ENCODE measurements around the gene CUX1.
"Not testable (repeated sequence)": the region's sequence is repeated elsewhere in the genome, so short reads cannot be mapped to it uniquely, and the experiment has no call there.

CUX1 gene

DNA sequence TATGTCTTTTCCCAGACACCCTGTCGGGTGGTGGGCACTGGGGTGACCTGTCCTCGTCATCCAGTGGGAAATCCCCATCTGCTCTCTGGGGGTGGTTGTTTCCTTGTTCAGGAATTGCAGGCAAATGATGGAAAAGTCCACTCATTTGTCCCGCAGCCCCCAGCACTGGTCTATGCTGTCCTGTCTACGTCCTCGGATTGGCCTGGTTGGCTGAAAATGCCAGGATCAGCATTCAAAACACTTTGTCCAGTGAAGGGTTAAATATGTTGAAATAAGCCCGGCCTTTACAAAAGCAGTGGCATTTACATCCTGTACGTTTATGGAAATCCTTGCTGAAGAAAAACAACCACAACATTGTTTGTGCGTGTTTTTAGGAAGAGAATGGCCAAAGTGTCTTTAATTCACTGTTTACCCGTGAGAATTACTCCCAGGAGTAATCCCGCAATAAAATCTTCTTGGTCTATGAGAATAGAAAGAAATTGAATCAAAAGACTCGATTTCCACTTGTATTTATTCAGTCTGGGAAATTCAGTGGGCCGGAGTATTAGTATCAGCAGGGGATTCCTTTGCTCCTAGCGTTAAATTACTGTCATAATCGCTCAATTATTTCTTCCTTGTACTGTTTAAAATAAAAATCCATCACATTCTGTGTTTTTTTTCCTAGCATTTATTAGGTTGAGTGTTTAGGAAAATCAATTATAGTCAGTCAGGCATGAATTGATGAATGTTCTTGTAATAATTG lies 352.4 kb downstream of the CUX1 start:
- DNase-seq: no peak

DNA sequence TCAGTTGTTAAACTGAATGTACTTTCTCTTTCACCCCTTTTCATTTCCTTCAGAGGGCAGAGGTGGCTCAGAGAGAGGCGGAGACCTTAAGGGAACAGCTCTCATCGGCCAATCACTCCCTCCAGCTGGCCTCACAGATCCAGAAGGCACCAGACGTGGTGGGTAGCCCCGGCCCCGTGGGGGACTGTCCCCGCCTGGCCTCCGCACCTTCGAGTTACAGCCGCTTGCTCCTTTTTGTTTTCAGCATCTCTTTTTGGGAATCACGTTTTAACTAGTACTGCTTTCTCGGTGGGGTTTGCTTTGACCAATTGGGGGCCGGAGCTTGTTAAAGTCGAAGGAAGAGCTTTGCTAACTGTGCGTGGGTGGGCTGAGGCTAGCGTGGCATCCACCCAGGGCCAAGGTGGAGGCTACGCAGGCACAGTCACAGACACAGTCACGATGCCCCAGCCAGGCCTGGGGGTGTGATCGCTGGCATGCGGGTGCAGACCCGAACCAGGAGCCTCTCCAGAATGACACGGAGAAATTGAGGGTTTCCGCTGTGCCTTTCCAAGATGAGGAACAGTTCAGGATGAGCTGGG lies 353.1 kb downstream of the CUX1 start:
- no peak for DNase-seq

DNA sequence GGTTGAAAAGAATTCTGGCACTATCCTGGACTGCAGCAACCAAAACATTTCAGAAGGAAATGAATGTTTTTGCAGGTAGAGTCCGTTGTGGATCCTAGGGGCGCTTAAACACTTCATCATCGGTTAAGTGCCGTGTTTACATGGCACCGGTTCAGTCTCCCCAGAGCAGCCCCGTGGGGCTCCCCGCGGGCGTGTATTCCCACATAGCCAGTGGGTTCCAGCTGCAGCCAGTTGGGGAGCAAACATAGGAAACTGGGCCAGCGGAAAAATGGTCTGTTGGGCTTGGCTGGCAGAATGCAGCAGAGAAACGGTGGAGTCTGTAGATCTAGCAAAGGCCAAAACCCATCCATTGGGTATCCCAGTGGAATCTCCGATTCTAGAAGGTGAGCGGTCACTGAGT lies 356.2 kb downstream of the CUX1 start:
- DNase-seq: no peak

DNA sequence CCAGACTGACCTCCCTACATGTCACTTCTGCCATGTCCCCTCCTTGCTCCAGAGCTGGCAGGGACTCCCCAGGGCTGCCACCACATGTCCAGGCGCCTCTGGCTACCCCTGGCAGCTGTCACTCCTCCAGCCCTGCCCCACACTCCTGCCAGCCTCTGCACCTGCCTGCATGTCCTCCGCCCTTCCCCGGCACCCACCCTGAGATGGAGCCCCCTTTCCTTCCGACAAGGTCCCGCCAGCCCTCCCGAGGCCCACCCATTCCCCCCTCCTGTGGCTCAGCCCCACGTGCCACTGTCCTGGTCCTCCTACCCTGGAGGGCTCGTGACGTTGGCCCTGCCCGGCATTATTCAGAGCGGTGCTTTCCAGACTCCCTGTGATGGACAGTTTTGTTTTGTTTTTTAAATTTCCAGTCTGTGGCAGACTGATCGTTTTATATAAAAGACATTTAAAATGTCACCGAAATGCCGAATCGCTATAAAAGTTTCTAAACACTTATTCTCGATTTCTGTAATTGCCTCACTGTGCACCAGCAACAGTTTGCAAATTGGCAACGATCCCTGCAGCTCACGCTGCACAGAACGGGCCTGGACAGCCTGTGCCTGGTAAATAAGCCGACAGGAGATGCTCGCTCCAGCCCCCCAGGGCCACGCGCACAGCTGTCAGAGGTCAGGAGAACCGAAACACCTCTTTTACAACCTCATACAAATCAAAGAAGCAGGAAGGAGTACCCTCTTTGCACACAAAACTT lies 358.2 kb downstream of the CUX1 start:
- DNase-seq: no peak

DNA sequence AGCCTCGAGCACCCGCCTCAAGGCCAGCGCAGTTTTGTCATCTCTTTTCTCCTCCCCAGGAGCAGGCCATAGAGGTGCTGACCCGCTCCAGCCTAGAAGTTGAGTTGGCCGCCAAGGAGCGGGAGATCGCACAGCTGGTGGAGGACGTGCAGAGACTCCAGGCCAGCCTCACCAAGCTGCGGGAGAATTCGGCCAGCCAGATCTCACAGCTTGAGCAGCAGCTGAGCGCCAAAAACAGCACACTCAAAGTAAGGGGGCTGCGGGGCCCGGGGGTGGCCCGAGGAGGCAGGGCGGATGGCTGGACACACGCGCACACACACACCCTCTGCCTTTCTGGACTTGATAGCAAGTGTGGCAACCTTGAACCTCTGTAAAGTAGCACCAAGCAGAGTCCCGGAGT lies 361.0 kb downstream of the CUX1 start:
- DNase-seq: no peak

DNA sequence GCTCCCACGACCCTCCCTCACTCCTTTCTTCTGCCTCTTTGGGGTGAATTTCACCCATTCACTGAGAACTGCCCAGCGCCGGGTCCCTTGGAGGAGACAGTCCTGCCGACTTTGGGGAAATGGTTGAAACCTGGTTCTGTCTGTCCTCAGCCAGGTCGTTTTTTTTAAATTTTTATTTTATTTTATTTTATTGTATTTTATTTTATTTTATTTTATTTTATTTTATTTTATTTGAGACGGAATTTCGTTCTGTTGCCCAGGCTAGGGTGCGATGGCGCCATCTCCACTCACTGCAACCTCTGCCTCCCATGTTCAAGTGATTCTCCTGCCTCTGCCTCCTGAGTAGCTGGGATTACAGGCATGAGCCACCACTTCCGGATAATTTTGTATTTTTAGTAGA lies 363.3 kb downstream of the CUX1 start:
- DNase-seq: no peak

DNA sequence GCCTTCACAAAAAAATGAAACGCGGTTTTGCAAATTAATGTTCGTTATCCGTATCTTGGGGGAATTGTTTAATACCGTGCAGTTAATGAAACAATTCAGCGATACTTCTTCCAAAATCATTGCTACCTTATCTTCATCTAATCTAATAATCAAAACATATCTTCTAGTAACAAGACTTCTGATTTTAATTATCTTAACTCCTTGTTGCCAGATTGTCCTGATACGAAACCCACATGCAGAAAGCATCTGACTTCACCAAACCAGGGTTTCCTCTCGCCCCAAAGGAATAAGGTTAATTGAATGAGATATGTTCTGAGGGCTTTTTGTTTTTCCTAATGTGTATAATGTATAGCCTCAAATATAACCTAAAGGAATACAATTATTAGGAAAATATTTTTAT lies 364.1 kb downstream of the CUX1 start:
- no peak for DNase-seq

DNA sequence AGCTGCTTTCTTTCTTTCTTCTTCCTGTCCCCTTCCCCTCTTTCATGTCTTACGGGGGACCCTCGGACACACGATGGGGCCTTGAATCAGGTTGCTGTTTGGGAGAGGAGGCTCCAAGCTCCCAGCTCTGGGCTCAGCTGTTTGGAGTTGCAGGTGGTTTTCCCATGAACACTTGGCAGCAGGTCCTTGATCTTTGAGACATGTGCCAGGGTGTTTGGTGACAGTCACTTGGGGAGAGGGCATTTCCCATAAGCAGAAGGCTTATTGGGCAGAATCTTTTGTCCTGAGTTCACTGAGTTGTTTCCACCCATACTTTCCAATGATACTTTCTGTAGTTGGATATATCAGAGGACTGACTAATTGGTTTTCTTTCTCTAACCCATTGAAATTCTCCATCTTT lies 364.6 kb downstream of the CUX1 start:
- no peak for DNase-seq

DNA sequence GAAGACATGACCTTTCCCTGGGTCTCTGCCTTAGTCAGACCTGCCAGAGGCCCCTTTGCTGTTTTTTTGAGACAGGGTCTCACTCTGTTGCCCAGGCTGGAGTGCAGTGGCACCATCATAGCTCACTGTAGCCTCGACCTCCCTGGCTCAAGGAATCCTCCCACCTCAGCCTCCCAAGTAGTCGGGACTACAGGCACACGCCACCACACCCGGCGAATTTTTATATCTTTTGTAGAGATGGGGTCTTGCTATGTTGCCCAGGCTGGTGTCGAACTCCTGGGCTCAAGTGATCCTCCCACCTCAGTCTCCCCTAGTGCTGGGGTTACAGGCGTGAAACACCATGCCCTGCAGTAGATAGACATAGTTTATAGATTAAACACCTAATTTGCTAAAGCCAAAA lies 366.4 kb downstream of the CUX1 start:
- DNase-seq: not testable (repeated sequence)

DNA sequence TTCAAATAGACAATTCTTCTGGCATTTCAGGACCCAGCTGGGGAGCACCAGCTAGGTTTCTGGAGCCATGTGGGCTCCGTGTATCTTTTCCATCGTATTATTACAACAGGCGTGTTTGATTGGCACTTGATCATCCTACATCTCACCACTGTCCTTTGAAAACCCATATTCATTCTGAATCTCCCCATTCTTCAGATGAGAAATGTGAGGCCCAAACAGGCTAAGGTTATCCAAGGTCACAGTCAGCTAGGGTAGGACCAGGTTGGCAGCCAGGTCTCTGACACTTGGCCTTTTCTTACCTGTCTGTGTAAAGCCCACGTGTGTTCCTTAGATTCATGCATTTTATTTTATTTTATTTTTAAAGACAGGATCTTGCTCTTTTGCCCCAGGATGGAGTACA lies 366.9 kb downstream of the CUX1 start:
- DNase-seq: no peak

DNA sequence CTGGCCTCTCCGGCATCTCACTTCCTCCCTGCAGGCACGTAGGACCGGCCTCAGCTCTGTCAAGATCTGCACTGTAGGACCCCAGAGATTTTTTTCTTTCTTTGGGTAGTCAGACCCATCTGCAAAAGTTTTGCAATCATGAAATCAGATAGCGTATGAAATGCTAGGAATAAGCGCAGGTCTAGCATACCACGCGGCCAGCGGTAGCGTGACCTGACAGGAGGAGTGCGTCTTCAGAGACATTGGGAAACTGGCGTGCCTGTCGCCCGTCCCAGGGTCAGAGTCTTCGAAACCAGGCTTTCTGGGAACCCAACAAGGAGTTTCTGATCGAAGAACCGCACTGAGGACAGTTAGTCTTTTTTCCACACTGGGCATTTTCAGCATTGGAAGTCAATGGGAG lies 368.4 kb downstream of the CUX1 start:
- DNase-seq: no peak

DNA sequence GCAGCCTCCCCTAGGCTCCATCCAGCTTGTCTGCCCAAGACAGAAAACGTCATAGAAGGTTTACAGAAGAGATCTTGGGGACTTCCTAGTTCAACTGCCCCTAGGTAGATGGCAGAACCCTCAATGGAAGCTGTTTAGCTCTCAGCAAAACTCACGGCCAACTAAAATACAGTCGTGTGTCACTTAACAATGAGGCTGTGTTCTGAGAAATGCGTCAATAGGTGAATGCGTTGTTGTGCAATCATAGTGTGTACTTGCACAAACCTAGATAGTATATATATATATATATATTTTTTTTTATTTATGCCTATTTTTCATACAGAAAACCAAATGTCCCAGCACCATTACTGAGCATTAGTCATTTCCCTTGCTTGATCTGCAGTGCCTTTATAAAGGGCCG lies 368.9 kb downstream of the CUX1 start:
- DNase-seq: no peak

DNA sequence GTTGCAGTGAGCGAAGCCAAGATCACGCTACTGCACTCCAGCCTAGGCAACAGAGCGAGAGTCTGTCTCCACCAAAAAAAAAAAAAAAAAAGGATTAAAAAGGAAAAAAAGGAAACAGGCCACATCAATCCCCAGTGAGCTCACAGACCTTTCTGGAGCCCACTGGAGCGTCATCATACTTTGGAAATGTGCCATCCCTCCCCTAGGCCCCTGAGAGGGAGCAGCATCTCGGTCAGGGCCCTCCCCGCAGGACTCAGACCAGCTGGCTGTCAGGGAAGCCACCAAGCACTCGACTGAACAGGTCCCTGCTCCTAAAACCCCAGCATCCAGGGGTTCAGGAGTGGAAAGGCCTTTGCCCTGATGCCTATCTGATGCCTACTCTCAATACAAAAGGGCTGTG lies 371.3 kb downstream of the CUX1 start:
- peak; percentile 17 for DNase-seq

DNA sequence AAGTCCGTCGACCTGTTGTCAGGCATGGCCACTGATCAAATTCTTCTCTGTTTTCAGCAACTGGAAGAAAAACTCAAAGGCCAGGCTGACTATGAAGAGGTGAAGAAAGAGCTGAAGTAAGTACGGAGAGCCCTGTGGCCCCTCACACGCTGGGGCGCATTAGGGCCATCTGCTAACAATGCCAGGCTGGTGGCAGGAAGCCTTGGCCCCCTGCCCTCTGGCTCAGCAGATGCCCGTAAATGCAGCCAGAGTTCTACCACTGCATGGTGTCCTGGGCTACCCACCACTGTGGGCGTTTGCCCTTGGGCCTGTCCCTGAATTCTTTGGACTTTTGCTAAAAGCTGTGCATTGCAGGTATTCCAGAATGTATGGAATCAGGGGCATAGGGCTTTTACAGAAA lies 372.3 kb downstream of the CUX1 start:
- DNase-seq: no peak

DNA sequence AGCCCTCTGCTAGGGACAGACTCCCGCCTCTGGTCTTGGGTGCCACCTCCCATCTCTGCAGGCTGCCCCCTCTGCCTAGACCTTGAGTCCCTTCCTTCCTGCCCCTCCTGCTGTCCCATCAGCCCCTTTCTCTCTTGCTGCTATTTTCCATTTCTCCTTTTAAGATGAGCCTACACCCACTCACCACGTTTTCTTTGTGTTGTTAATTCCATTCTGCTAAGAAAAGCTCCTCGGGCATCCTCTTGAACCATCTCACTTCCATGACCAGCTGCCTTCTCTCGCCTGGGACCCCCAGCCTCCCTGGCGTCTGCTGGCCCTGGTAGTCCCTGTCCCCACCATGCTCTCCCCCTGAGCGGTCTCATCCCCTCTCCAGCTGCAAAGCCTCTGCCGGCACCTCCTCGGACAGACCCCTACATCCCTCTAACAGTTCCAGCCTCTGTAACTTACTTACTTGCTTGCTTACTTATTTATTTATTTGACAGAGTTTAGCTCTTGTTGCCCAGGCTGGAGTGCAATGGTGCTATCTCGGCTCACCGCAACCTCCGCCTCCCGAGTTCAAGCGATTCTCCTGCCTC lies 373.4 kb downstream of the CUX1 start:
- DNase-seq: no peak

DNA sequence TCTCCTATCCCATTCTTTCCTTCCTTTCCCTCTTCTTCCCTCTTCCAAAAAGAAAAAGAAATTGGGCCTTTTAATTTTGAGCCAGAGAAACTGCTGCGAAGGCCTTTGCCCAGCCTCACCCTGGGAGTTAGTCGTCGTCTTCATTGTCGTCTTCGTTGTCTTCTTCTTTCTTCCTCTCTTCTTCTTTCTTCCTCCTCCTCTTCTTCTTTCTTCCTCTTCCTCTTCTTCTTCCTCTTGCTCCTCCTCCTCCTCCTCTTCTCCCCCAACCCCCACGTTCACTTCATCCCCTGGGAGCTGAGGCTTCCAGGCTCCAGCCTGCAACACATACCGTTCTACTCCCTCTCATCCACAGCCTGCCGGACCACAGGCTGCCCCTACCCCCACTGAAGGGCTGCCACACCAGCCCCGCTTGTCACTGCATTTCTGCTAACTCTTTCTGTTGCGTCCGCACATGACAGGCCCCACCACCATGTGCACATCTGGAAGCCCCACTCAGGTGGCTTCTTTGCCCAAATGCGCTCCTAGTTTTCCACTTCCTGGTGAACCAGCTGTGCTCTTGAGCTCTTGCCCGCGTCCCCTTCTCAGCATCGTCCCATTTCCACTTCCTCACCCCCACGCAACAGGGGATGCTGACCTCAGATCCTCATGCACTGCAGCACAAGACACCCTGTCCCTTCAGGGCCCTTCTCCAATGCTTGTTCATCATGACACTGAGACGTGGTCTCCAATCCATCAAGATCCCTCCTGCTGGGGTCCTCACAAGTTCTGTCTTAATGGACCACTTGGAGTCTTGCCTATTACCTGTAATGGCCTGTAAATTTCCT lies 374.3 kb downstream of the CUX1 start:
- no peak for DNase-seq

DNA sequence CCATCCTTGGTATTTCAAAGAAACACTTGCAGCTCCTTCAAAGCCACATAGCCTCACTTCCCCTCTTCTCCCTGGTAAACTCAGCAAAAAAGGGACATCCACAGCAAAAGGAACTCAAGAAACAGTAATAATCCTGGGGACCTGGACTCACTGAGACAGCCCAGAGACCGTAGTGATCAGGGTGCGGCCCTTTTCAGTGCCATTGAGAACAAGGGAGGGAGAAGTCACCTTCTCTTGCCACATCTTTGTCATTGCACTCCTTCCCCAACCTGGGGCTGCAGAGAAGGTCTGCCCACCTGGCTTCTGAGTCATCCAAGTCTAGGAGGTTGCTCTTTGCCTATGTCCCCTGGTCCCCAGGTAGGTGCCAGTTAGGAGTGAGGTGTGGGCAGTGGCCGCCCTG lies 375.4 kb downstream of the CUX1 start:
- no peak for DNase-seq

DNA sequence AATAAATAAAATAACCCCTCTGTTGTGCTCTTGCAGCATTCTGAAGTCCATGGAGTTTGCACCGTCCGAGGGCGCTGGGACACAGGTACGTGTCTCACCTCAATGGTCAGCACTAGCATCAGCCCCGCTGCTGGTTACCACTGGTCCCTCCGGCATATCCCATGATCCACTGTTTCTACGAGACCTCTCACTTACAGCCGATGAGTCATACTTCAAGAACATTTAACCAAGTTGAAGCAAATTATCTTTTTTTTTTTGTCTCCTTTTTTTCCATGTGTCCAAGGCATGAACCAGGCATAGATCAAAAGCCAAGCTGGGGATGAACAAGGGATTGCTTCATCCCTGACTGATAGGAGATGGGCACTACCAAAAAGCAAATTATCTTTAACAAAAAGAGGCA lies 376.4 kb downstream of the CUX1 start:
- peak; percentile 25 for DNase-seq

DNA sequence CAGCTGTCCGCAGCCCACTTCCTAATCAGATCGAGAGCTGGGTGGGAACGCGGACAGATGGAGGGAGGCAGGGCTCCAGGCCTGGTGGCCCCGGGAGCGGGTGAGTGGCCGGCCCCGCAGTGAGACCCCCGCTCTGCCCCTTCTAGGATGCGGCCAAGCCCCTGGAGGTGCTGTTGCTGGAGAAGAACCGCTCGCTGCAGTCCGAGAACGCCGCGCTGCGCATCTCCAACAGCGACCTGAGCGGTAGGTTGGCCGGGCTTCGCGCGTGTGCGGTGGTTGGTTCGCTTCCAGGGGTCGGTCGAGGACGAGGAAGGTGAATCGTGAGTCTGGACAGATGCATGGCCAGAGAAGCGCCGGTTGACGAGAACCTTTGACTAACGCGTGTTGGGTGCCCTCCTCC lies 377.9 kb downstream of the CUX1 start:
- no peak for DNase-seq

DNA sequence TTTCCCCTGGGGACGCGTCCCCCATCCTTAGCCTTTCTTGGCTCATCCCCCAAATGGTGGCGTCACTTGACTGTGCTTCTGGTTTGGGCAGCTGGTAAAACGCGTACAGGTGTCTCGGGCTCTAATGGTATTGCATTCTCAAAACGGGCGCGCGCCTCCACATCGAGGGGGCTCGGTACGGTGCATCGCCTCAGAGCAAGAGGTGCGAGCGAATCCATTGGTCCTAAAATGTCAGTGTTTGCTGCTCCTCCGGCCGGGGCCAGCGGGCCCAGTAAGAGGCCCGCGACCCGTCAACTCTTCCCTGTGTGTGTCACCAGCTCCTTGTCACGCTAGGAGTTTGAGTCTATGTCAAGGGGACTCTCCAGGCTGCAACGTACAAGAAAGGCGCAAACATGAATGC lies 378.6 kb downstream of the CUX1 start:
- DNase-seq: no peak

DNA sequence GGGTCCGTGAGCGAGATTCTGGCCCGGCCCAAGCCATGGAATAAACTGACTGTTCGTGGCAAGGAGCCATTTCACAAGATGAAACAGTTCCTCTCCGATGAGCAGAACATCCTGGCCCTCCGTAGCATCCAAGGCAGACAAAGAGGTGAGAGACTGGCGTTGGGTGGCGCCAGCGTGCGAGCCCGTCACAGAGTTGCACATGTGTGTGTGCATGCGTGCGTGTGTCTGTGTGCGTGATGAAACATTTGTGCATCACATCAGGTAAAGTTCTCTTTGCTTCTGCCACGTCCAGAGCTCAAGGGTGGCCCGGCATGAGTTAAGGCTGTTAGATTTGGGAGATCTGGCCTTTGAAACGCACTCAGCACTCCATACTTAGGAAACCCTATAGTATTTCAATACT lies 379.7 kb downstream of the CUX1 start:
- DNase-seq: no peak

DNA sequence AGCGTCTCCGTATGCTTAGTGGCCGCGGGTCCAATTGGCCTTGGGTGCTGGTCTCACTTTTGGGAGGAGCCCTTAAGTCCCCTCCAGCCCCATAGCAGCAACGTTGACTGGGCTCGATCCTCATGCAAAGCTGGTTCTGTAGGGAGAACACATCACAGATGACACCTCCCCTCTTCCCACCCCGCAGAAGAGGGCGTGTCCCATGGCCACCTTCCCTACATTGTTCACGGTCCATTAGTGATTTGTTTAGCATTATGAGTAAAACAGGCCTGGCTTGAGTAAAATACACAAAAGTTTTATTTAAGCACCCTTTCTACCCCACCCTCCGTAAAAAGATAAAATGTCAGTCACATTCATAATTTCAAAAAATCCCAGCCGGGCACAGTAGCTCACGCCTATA lies 380.2 kb downstream of the CUX1 start:
- no peak for DNase-seq

DNA sequence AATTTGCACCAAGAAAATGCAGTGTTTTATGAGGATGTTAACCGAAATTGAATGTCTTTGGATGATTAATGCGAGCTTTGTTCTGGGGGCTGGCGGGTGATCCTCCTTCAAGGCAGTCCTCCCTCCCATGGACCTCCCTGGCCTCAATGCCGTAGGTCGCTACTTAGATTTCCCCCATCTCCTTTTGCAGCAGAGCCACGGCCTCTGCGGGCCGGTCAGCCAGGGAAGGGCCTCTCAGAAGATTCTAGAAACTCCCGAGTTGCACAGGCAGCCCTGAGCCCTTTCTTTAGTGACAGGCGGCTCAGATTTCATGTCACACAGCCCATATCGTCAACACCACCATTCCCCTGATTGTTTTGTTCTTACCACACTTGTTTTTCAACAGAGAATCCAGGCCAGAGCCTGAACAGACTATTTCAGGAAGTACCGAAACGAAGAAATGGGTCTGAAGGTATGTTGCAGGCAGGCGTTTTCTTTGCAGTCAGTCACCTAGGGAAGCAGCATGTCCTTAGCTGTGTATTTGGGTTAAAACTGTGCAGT lies 381.1 kb downstream of the CUX1 start:
- no peak for DNase-seq
